Right forelimb (tissue), 1 donor: ENCODE results near the gene CDC14A.

Experiments
- DNase-seq: peaks from one replicate; pipeline ENCODE4 v3.0.0-alpha.2; 2018

CDC14A gene

GRCh38 chr1:100543640-100544039, 191.3 kb downstream of the CDC14A start:
- no peak for DNase-seq

GRCh38 chr1:100544791-100545190, 192.5 kb downstream of the CDC14A start:
- no peak for DNase-seq

GRCh38 chr1:100545855-100546254, 193.5 kb downstream of the CDC14A start:
- no peak for DNase-seq

GRCh38 chr1:100552031-100552430, 199.7 kb downstream of the CDC14A start:
- no peak for DNase-seq

- DNase-seq: no peak
Measured at GRCh38 chr1:100552922-100553321, 200.6 kb downstream of the CDC14A start.

GRCh38 chr1:100556181-100556580, 203.9 kb downstream of the CDC14A start:
- DNase-seq: no peak

GRCh38 chr1:100556925-100557605, 204.8 kb downstream of the CDC14A start:
- DNase-seq: no peak

- no peak for DNase-seq
Measured at GRCh38 chr1:100557606-100557953, 205.3 kb downstream of the CDC14A start.

GRCh38 chr1:100565533-100565932, 213.2 kb downstream of the CDC14A start:
- no peak for DNase-seq

- no peak for DNase-seq
Measured at GRCh38 chr1:100565937-100566699, 213.8 kb downstream of the CDC14A start.

GRCh38 chr1:100567062-100567461, 214.8 kb downstream of the CDC14A start:
- DNase-seq: no peak
